IPS-20b (cell line): ENCODE measurements around the gene RAP1GAP.

ENCODE experiments used
- H3K27ac ChIP-seq: one replicate; pipeline ENCODE4 v1.5.1; 2013; ENCODE audit warnings: low read length
- H3K27me3 ChIP-seq: 2 replicates; pipeline ENCODE4 v1.6.1; 2013; ENCODE audit warnings: mild to moderate bottlenecking, low read length, inconsistent platforms; ENCODE audit not compliant: insufficient read depth
- H3K36me3 ChIP-seq: 2 replicates; pipeline ENCODE4 v1.6.1; 2013; ENCODE audit warnings: low read depth, mild to moderate bottlenecking, inconsistent platforms, low read length, moderate library complexity; ENCODE audit not compliant: insufficient read depth
- H3K4me1 ChIP-seq: 2 replicates; pipeline ENCODE4 v1.6.1; 2013; ENCODE audit warnings: mild to moderate bottlenecking, control low read depth, inconsistent platforms, low read length, moderate library complexity; ENCODE audit not compliant: insufficient read depth
- H3K4me3 ChIP-seq: 2 replicates; pipeline ENCODE4 v1.5.1; 2013; ENCODE audit warnings: mild to moderate bottlenecking, low read length, inconsistent platforms
- H3K9ac ChIP-seq: 2 replicates; pipeline ENCODE4 v1.6.1; 2013; ENCODE audit warnings: low read depth, mild to moderate bottlenecking, inconsistent platforms, low read length, moderate library complexity
- H3K9me3 ChIP-seq: 2 replicates; pipeline ENCODE4 v1.6.1; 2013; ENCODE audit warnings: mild to moderate bottlenecking, low read depth, low read length, inconsistent platforms; ENCODE audit not compliant: insufficient read depth

Gene RAP1GAP

DNA sequence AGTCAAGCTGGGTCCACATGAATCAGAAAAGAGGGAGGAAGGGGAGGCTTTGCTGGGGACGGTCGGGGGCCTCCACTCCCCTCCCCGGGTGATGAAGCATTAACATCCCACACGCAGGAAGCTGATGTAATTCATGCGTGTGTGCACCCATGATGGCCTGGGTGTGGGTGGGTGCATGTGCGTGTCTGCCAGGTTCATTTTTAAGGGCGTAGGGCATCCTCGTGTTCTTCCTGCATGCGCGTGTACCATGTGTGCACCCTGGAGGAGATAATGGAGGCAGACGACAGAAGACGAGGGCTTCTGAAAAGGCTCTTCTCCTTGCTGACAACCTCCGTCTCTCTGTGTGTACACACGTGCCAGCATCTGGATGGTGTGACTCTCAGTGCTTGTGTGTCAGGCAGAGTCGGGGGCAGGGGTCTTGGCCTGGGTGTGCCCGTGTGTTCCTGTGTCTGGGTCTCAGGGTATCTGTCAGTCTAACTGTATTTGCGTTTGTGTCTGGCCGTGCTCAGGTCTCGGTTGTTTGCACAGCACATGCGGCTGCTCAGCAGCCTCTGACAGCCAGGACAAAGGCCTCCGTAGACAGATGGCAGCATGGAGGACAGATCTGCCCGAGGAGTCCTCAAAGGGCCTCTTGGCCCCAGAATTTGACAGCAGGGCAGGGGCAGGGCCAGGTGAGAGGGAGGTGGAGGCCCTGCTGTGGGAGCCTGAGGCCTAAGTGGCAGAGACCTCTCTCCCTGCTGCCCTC, 2.4 kb downstream of the RAP1GAP start:
- Histone ChIP-seq H3K4me1 (0 out of 2 replicates have a peak, but pooled peaks cover 4% of the 10 kb centered on the region), H3K36me3 (no peaks in the 10 kb centered on the region), H3K9ac (no peak overlapping the region), H3K27ac (no peak overlapping the region), H3K27me3 (peaks cover 45% of the 10 kb centered on the region), H3K9me3 (no peaks in the 10 kb centered on the region), H3K4me3 (no peak overlapping the region)

DNA sequence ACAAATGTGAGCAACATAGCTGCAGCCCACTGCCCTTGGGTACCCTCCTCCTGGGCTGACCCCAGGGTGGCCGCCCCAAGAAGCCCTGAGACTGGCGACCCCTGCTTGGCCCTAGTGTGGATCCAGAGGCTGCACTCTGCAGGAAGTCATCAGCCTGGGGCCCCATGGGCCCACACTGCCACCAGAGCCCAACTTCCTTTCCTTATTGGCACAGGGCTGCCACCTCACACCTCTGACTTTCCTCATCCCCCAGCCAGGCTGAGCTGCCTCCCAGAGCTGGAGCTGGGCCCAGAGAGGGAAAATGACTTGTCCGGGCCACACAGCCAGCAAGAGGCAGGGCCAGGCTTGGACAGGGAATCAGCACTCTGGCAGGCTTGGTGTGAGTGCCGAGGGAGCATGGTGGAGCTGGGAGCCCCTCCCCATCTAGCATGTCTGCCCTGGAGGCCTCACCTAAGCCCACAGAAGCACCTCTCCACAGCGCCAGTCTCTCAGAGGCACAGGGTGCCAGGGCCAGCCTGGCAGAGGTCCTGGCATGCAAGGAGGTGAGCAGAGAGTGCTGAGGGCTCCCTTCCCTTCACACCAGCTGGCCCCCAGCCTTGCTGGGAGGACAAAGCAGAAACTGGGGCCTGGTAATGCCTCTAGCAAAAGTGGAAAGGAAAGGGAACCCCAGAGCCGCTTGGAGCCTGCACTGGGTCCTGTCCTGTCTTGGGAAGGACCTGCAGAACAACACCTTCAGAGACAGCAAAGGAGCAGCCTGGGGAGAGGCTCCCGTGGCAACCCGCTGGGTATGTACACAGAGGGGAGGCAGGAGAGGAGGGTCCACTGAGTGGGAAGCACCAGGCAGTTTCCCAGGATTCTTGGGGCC, 3.2 kb downstream of the RAP1GAP start:
- Histone ChIP-seq H3K27me3 (peaks cover 51% of the 10 kb centered on the region), H3K4me3 (no peak overlapping the region), H3K9me3 (no peaks in the 10 kb centered on the region), H3K36me3 (no peaks in the 10 kb centered on the region), H3K4me1 (0 out of 2 replicates have a peak, but pooled peaks cover 4% of the 10 kb centered on the region), H3K9ac (no peak overlapping the region), H3K27ac (no peak overlapping the region)

DNA sequence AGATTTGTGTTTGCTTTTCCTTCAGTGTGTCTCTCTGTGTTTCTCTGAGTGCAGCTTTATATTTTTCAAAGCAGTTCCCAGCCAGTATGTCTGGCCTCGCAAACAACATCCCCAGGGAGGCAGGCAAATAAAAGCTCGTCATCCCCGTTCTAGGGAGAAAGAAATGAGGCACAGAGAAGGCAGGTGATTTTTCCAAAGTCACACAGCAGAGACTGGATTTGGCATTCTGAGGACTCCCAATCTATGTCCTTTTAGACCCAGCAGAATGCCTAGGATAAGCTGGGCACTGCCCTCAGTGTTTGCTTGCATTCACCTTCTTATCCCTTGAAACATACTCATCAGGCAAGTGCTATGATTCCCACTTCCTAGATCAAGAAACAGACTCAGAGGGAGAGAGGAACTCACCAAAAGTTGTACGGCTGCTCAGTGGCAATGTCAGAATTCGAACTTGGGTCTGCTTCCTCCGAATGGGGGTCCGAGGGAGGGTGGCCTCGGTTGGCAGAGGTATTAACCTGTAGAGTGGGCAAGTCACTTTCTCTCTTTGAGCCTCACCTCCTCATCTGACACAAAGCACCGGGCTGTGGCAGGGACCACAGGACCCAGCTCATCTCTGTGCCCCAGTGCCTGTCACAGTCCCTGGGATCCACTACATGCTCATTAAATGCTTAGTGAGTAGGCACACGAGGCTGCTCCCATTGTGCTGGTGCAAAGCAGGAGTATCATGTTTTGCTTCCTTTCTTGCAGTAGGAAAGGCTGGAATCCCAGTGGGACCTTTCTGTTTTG, 4.2 kb downstream of the RAP1GAP start:
- Histone ChIP-seq H3K9me3 (no peaks in the 10 kb centered on the region), H3K4me1 (no peaks in the 10 kb centered on the region), H3K27ac (no peak overlapping the region), H3K27me3 (peaks cover 50% of the 10 kb centered on the region), H3K36me3 (no peaks in the 10 kb centered on the region), H3K9ac (no peak overlapping the region), H3K4me3 (no peak overlapping the region)

DNA sequence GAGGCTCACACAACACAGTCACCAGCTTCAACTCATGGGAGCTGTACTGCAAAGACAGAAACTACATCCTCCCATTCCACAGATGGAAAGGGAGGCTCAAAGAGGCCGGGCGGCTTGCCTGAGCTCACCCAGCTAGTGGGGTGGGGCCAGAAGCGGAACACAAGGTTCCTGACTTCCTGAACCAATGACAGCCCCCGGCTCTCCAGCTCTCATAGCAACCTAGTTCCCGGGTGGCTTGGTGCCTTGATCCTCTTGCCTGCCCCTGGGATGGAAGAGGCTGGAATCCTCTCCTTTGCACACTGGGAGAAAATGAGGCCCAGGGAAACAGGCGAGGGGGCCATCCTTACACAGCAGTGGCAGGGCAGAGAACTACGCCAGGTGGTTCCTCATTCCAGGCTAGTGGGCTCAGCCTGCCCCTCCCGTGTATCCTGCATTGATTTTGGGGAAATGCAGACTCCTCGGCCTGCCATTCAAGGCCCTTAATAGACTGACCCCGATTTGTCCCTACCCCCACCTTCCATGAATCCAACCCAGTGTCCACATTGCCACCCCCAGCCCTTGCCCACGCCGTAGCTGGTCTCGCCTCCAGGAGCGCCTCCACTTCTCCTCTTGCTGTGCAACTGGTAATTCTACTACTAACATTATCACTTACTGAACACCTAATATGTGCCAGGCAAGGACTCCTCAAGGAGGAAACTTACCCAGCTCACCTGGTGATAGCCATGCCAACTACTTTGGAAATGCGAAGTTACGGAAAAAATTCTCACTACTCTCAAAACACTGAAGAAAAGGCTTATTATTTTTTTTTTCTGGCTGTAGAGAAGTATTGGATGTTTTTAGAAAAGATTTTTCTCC, 5.0 kb downstream of the RAP1GAP start:
- H3K27me3 ChIP-seq = peaks cover 50% of the 10 kb centered on the region
- no peak overlapping the region for H3K9ac ChIP-seq
- H3K4me1 ChIP-seq = no peaks in the 10 kb centered on the region

DNA sequence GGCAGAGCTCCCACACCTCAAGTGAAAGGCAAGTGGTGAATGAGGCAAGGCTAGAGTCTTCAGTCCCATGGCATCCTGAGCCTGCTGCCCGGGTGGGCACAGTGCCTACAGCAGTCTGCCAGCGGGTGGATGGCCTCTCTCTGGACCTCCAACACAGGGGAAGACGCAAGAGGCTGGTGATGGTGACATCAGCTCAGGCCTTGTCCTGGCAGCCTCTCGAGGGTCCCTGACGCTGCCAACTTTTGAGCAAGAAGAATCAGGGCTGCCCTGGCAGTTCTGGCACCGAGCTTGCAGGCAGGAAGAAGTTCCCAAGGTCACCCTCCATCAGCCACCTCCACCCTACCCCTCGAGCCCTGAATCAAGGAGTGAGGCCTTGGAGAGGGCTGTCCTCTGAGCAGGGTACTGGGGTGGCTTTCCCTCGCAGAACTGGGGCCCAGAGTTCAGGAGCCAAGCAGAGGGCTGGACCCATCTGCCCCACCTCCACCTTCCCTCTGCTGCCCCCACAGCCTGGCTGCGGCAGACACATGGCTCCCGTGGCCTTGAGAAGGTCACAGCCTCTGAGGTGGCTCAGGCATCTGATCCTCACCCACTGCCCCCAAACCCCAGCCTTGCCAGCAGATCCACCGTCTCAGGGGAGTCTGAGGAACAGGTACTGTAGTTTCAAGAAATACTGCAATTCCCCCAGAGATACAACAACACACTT, 5.8 kb downstream of the RAP1GAP start:
- Histone ChIP-seq H3K4me1 (no peaks in the 10 kb centered on the region), H3K27me3 (peaks cover 44% of the 10 kb centered on the region), H3K9ac (no peak overlapping the region), H3K9me3 (no peaks in the 10 kb centered on the region), H3K36me3 (no peaks in the 10 kb centered on the region), H3K27ac (no peak overlapping the region), H3K4me3 (no peak overlapping the region)

More for the DNA sequence above, 5.0 kb downstream of the RAP1GAP start:
- no peaks in the 10 kb centered on the region for H3K36me3 ChIP-seq
- H3K4me3 ChIP-seq = no peak overlapping the region
- H3K9me3 ChIP-seq = no peaks in the 10 kb centered on the region
- H3K27ac ChIP-seq = no peak overlapping the region

DNA sequence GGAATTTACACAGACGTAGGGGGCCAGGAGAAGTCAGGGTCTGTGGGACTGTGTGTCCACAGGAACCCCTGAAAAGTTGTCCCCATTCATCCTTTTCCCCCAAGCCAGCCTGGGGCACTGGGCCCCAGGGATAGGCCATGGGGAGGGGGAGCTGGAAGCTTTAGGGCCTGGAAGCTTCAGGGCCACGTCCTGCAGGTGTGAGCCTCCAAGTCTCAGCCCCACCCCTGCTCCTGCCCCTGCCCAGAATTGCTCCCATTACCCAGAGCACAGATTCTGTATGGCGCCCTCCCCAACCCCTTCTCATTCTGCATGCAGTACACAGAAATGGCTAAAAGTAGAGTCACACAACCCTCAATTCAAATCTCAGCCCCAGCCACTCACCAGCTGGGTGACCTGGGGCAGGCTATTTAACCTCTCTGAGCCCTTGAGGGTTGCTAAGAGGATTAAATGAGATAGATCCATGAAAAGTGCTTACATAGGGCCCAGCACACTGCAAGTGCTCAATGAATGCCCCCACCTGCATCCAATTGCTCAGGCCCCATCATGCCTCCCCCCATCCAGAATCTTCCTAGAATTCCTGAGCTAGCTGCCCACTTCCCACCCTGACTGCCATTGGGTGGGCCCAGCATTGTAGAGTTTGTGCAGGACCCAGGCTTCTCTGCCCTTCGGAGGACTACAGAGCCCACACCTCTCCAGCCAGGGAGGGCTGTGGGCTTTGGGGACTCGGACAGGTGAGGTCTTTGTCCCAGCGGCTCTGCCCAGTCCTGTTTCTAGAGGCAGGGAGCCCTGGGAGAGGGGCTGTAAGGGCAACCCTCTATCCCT, 6.5 kb downstream of the RAP1GAP start:
- Histone ChIP-seq H3K27me3 (peaks cover 37% of the 10 kb centered on the region), H3K4me3 (no peak overlapping the region), H3K27ac (no peak overlapping the region), H3K9ac (no peak overlapping the region), H3K36me3 (no peaks in the 10 kb centered on the region), H3K9me3 (no peaks in the 10 kb centered on the region), H3K4me1 (no peaks in the 10 kb centered on the region)

DNA sequence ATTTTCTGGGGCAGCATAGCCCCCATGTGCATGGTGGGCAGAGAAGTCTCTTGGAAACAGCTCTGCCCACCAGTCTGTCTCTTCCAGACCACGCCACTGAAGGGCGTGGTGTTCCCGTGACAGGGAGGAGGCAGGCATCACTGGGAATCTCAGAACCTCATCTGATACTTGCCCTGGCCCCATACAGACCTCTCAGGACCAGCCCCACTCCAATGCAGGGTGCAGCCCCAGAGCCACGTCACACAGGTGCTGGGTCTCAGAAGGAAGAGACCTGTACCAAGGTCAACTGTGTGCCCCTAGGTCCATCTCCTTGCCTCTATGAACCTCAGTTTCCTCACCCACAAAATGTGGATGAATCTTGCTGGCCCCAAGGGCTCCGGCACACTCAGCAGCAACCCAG, 7.3 kb downstream of the RAP1GAP start:
- H3K36me3 ChIP-seq = no peaks in the 10 kb centered on the region
- H3K27me3 ChIP-seq = peaks cover 30% of the 10 kb centered on the region
- H3K4me3 ChIP-seq = no peak overlapping the region
- H3K27ac ChIP-seq = no peak overlapping the region
- no peaks in the 10 kb centered on the region for H3K9me3 ChIP-seq
- H3K4me1 ChIP-seq = no peaks in the 10 kb centered on the region
- no peak overlapping the region for H3K9ac ChIP-seq

DNA sequence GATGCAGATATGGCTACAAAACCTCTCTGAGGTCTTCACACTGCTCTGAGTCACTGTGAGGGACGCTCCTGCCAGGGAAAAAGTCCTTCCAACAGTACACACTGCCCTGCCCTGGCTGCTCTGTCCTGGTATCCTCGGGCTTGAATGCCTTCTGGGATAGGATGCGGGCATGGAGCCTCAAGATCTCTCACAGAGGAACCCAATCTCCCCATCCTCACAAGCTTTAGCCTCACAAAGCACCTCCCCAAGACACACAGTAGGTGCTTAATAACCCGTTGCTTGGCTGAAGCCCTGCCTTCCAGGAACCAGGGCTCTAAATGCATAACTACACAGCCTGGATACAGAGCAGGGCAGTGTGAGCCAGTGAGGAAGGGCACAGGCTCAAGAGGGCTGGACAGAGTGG, 9.2 kb downstream of the RAP1GAP start:
- Histone ChIP-seq H3K27ac (no peak overlapping the region), H3K27me3 (peaks cover 27% of the 10 kb centered on the region), H3K9me3 (no peaks in the 10 kb centered on the region), H3K4me3 (peak overlapping the region; percentile 75), H3K9ac (peak overlapping the region; percentile 53; the same call in 1 of the 2 replicates), H3K36me3 (no peaks in the 10 kb centered on the region), H3K4me1 (no peaks in the 10 kb centered on the region)

DNA sequence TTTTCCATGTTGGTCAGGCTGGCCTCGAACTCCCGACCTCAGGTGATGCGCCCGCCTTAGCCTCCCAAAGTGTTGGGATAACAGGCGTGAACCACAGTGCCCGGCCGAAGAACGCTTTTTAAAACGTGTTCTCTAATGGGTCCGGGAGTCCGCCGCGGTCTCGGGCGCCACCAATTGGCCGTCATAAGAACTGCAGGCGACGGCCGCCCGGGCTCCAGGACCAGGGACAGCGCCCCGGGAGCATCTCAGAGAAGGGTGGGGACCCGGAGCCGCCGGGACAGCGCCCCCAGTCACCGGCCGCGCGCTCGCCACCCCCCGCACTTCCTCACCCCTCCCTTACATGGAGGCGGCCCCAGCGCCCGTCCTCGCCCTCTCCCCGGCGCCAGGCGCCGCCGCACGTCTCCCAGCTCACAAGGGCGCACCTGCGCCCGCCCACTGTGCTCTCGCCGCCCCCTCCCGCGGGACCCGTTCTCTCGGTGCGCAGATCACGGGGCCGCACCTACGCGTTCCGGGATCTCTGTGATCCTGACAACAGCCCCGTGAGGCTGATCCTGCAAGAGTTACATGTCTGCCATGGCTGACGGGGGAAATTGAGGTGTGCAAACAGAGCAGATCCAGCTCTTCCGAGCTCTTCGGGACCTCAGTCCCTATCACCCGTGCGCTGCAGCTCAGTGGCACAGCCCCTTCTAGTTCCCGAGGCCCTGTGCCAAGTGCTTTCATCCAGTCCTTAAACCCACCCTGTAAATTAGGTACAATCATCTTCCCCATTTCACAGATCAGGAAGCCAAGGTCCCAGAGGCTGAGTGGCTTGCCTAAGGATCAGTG, 9.8 kb downstream of the RAP1GAP start:
- peak overlapping the region; percentile 75 for H3K4me3 ChIP-seq
- H3K27me3 ChIP-seq = peaks cover 27% of the 10 kb centered on the region
- no peaks in the 10 kb centered on the region for H3K4me1 ChIP-seq
- H3K27ac ChIP-seq = no peak overlapping the region
- no peaks in the 10 kb centered on the region for H3K36me3 ChIP-seq
- peak overlapping the region; percentile 53; the same call in 1 of the 2 replicates for H3K9ac ChIP-seq
- no peaks in the 10 kb centered on the region for H3K9me3 ChIP-seq
